Measurements from ENCODE around the gene OXT. TPM values are rescaled to one million over a fixed set of nuclear protein-coding genes. Genes with fewer than 3 reads are reported as not detected.

The OXT gene
- not detected in 2 replicates for total RNA-seq

GRCh38 chr20:3071610-3072529 is at the start of gene OXT:
Gene OXT (plus strand): TSS chr20:3071620. CDS start chr20:3071656, 36 bp downstream.

GRCh38 chr20:3043322-3043721 is 28.1 kb upstream of the OXT start, which contains the start of gene GNRH2:
Gene GNRH2 (plus strand): TSS chr20:3043622. CDS start chr20:3044415, 793 bp downstream.

GRCh38 chr20:3045816-3046676 is 25.4 kb upstream of the OXT start, which contains the start of gene MRPS26:
Gene MRPS26 (plus strand): TSS chr20:3046052. CDS start chr20:3046069, 17 bp downstream.

GRCh38 chr20:3084283-3084985 is 13.0 kb downstream of the OXT start, which contains the start of gene AVP:
Gene AVP (minus strand): TSS chr20:3084724. CDS start chr20:3084674, 50 bp downstream.

Other genes with a start within 250 kb of the OXT start
- gene PCED1A, start 231.0 kb upstream of the OXT start, total RNA-seq: 7.7 and 10.4 TPM in 2 replicates
- gene VPS16, start 230.9 kb upstream of the OXT start, total RNA-seq: 17.8 and 26.0 TPM in 2 replicates
- gene PTPRA, start 198.1 kb upstream of the OXT start, total RNA-seq: 22.7 and 32.4 TPM in 2 replicates
- not detected in 2 replicates for gene GNRH2, start 28.0 kb upstream of the OXT start, total RNA-seq
- 91.3 and 98.8 TPM in 2 replicates for gene MRPS26, start 25.6 kb upstream of the OXT start, total RNA-seq
- not detected in 2 replicates for gene AVP, start 13.1 kb downstream of the OXT start, total RNA-seq
- gene FASTKD5, start 88.2 kb downstream of the OXT start, total RNA-seq: 14.7 and 17.6 TPM in 2 replicates
- 2.8 and 4.7 TPM in 2 replicates for gene UBOX5, start 88.2 kb downstream of the OXT start, total RNA-seq
- gene LZTS3, start 101.9 kb downstream of the OXT start, total RNA-seq: 4.3 and 4.8 TPM in 2 replicates
- 75.0 and 92.5 TPM in 2 replicates for gene DDRGK1, start 133.1 kb downstream of the OXT start, total RNA-seq
- 43.9 and 59.7 TPM in 2 replicates for gene ITPA, start 137.9 kb downstream of the OXT start, total RNA-seq
- gene SLC4A11, start 167.6 kb downstream of the OXT start, total RNA-seq: 7.9 and 13.0 TPM in 2 replicates